Stimulated activated CD4-positive, alpha-beta T cell treated with anti-CD3 and anti-CD28 coated beads, Interleukin-4, amount 100 ng/mL, for 1 hour (primary cell): ENCODE results near the gene STAT2.
"Not testable (repeated sequence)": the region's sequence is repeated elsewhere in the genome, so short reads cannot be mapped to it uniquely, and the experiment has no call there.

Experiments used
- DNase-seq: peaks from one replicate; pipeline ENCODE4 v3.0.0-alpha.2; 2020

The STAT2 gene

DNA sequence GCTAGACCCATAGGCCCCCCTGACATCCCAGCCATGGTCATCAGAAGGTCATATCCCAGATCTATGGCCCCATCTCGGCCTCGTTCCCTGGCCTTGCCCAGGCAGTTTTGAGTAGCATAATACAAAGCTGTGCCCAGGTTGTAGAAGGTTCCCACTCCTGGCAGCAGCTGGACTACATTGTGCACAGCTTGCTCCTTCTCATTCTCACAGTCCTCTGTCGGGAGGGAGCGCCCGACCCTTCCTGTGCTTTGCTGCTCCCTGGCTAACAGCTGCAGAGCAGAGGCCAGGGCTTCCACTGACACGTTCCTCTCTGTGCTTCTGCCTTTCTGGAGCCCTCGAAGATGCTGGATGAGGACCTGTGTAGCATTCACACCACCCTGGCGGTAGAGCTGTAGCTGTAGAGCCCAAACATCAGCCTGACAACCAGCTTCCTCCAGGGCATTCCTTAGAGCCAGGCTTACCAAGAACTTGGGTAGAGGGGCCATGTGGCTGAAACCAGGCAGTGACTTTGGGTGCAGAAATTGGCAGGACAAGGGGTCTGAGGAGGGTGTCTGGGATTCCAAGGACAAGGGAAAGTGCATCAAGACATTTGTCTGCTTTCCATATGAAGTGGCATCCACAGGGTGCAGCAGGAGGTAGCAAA, 1.7 kb upstream of the STAT2 start:
- no peak for DNase-seq

DNA sequence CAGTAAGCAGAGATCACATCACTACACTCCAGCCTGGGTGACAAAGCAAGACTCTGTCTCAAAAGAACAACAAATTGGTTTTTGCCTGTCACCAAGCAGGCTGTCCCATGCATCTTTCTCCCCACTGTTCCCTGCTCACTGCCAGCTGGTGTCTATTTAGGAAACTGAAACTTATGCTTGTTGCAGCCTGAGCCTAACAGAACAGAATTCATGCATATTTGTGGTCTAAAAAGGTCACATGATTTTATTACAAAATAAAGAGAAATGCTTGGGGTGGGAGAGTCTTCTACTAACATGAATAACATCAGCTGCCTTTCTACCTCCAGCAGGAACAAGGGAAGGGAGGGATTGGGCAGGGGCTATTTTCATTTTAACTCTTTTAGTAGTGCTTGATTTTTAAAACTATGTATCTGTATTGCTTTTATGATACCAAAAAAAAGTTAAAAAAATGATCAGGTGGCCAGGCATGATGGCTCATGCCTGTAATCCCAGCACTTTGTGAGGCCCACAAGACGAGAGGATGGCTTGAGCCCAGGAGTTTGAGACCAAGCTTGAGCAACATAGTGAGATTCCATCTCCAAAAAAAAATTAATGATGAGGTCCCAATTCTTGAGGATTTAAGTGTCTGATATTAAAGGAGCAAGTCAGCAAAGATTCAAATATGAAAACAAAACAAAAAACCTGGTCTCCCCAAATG, 923 bp downstream of the STAT2 start:
- DNase-seq: no peak

DNA sequence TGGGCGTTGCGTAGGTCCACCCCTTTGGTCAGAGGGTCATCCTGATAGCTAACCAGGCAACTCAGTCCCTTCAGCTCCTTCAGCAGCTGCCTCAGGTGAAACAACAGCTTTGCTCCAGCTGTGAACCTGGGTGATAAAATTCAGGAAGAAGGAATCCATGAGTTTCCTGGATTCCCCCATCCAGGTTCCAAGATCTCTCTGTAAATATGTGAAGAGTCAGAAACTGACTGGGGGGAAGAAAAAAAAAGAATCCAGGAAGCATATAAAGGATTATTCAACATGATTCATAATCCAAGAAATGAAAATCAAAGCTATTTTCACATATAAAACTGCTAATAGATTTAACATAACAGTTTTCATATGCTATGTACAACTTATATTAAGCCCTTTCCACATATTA, 8.6 kb downstream of the STAT2 start:
- no peak for DNase-seq

DNA sequence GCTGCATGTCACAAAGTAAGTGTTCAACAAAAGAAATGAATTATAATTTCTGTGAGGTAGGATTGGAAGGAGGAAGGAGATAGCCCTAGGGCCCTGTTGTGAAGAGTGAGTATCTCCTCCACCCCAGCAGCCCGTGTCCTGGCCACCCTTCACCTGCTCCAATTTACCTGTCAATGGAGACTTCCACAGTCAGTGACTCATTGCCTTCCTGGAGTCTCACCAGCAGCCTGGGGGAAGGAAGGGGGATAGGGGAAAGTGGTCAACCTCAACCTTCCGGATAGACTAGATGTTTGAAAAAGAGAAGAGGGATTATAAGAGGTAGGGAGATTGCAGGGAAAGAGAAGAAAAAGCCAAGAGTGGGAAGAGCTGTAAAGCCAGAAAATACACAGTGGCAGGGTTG, 9.2 kb downstream of the STAT2 start:
- DNase-seq: no peak

DNA sequence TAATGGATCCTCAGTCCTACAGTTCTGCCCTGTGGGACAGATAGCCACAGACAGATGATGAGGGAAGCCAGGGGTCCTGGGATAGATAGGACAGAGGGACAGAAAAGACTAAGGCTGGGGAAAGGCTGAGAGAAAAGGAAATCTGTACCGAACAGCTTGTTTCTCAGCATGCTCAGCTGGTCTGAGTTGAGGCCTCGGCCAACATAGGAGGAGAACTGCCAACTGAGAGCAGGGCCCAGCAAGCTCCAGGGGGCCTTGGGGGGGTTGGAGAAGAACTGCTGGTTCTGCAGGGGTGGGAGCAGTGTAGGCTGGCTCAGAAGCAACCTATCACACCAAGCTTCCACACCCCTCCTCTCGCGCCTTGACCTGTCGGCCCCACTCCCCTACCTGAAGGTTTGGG, 11.1 kb downstream of the STAT2 start:
- no peak for DNase-seq

DNA sequence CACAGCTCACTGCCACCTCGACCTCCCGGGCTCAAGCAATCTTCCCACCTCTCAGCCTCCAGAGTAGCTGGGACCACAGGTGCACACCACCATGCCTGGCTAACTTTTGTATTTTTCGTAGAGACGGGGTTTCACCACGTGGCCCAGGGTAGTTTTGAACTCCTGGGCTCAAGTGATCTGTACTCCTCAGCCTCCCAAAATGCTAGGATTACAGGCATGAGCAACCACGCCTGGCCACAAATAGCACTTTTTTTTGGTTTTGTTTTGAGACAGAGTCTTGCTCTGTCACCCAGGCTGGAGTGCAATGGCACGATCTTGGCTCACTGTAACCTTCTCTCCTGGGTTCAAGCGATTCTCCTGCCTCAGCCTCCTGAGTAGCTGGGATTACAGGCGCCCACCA, 12.7 kb downstream of the STAT2 start:
- not testable (repeated sequence) for DNase-seq

DNA sequence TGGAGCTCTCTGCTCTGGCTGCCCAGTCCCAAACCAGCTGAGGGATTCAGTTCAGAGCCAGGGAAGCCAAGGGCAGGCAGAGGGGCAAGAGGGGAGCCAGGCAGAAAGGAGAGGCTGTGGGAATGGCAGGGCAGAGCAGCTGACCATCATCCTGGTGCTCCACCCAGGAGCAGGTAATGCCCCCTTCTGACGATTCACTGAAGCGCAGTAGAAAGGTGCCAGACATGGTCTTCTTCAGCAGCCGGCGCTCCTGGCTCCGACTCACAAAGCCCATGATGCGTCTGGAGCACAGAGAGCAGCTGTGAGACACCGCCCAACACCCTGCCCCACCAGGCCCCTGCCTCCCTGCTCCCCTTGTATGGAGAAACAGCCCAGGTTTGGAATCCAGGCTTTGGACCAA, 13.2 kb downstream of the STAT2 start:
- no peak for DNase-seq

DNA sequence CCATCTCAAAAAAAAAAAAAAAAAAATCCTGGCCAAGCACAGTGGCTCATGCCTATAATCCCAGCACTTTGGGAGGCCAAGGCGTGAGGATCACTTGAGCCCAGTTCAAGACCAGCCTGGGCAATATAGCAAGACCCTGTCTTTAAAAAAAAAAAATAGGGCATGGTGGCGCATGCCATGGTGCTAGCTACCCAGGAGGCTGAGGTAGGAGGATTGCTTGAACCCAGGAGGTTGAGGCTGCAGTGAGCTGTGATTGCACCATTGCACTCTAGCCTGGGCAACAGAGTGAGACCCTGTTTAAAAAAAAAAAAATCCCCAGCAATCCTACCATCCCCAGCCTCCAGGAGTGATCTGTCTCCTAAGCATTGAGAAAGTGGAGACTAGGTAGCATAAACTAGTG, 17.6 kb downstream of the STAT2 start:
- not testable (repeated sequence) for DNase-seq

- no peak for DNase-seq
These were observed 18.3 kb downstream of the STAT2 start for GRCh38 chr12:56341616-56342015.

- no peak for DNase-seq
These were observed 20.8 kb downstream of the STAT2 start for GRCh38 chr12:56339158-56339422.

GRCh38 chr12:56338308-56339157, 21.4 kb downstream of the STAT2 start, which contains the start of gene IL23A:
Gene IL23A (plus strand): TSS chr12:56338884. CDS start chr12:56339045, 161 bp downstream.
- DNase-seq: peak; percentile 82

DNA sequence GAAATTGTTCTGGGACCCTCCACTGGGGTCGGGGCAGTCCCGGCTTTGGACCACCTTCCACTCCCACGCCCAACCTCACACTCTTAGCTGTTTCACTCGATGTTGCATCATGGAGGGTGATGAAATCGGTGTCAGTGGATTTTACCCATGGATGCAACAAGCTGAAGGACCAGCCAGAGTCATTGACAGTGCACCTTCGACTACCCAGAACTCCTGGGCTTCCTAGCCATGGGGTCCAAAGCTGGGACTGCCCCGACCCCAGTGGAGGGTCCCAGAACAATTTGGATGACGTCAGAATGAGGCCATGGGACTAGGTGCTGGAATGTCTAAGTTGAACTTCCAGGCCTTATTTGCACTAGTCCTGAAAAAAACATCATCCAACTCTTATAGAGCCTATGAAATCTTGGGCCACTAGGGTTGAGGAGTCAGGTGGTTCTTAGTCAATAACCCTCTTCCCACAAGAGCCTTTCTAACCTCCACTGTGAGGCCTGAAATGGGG, 22.1 kb downstream of the STAT2 start:
- DNase-seq: no peak

- no peak for DNase-seq
These were observed 23.3 kb downstream of the STAT2 start for GRCh38 chr12:56336361-56337167.

DNA sequence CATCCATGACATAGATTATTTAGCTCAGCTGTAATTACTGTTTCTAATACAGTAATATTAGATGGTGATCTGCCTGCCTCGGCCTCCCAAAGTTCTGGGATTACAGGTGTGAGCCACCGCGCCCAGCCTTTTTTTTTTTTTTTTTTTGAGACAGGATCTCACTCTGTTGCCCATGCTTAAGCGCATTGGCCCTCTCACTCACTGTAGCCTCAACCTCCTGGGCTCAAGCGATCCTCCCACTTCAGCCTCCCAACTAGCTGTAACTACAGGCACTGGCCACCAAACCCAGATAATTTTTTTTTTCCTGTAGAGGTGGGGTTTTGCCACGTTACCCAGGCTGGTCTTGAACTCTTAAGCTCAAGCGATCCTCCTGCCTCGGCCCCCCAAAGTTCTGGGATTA, 24.4 kb downstream of the STAT2 start:
- DNase-seq: not testable (repeated sequence)

DNA sequence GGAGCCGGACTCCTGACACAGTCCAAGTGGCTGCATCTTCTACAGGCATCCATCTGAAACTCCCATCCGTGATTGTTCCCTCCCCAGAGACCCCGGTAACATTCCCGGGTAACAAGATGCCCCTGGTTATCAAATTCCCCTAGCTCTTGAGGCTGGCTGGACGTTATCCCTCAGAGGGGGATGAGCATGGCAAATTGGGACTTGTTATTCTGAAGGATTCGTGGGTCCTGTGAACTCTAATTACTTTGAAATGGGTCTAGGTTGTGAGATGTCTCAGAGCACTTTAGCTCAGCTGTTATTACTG, 25.5 kb downstream of the STAT2 start:
- no peak for DNase-seq

DNA sequence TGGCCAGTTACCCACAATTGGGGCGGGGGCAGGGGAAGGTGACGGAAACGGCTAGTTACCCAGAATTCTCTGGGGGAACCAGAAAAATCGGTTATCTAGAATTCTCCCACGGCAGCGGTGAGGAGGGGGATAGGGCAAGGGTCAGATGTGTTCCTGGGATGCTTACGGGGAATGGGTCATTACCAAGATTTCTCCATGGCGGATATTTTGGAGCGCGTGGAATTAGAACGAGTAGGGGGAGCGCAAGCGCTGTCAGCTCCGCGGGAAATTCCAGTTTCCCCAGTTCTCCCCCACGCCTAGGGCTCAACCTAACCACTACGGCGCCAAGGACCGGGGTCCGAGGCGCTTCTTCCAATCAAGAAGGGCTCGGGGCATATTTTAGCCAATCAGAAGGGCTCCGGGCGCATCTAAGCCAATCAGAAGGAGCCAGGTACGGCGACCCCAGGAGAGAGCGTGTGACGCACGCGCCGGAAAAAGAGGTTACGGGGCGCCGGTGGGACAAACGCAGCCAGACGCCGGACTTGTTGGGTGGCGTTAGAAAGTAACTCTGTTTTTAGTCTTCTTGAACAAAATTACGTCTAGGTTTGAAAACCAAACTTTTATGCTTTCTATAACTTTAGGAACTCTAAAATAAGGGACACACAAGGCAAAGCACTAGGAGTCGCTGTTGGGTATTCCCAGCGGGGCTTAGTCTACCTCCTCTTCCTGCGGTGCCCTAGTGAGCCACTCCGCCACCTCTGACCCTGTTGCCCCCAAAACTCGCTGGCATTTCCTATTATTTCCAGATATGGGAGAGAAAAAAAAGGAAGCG, 26.0 kb downstream of the STAT2 start, which contains the start of gene PAN2:
PAN2 (minus strand) TSS at position 322 of the 811 bp plus-strand sequence. CDS start 906 bp downstream, outside the sequence.
- DNase-seq: peak; percentile 90

GRCh38 chr12:56333197-56333678, 26.7 kb downstream of the STAT2 start:
- no peak for DNase-seq

DNA sequence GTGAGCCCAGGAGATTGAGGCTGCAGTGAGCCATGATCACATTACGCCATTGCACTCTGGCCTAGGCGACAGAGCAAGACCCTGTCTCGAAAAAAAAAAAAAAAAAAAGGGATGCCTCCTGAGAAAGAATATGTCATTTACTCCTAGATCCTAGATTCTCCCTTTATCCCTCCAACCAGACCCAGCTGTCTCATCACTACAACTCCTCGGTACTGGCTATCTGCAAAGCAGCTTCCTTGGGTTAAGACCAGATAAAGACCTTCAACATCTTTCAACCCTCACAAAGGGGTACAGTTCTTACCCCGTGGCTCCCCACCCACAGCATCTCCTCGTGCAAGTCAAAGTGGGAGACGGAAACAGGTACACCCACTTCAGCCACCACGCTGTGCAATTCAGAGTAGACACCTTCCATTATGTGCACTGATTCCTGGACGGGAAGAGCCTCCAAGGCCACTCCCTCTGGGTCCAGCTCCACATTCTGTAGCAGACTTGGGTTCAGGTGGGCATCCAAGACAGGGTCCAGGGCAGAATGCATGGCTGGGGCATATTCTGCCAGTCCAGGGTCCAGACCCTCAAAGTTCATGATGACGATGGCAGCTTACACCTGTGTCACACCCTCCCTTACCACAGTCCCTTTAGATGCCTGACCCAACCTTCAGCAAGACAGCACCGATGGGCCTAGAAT, 27.3 kb downstream of the STAT2 start:
- no peak for DNase-seq

- DNase-seq: no peak
These were observed 28.9 kb downstream of the STAT2 start for GRCh38 chr12:56330936-56331490.

GRCh38 chr12:56326533-56326932, 33.4 kb downstream of the STAT2 start:
- no peak for DNase-seq

GRCh38 chr12:56326126-56326525, 33.8 kb downstream of the STAT2 start:
- DNase-seq: no peak
